NCI-H526 treated with DMSO at 0.1 percent for 48 hours (cell line): ENCODE data around the gene SERTAD1.

Experiments
- DNase-seq: peaks from one replicate; lab custom pipeline; 2025; lab: John Stamatoyannopoulos, UW

SERTAD1 gene

GRCh38 chr19:40400559-40400958, 25.2 kb downstream of the SERTAD1 start:
- DNase-seq: no peak

- DNase-seq: peak; percentile 56
These were observed 27.2 kb downstream of the SERTAD1 start for GRCh38 chr19:40398417-40399131.

- no peak for DNase-seq
These were observed 28.3 kb downstream of the SERTAD1 start for GRCh38 chr19:40397568-40397906.

GRCh38 chr19:40396886-40397567, 28.8 kb downstream of the SERTAD1 start:
- DNase-seq: no peak

- no peak for DNase-seq
These were observed 29.8 kb downstream of the SERTAD1 start for GRCh38 chr19:40395956-40396355.

- DNase-seq: no peak
These were observed 31.0 kb downstream of the SERTAD1 start for GRCh38 chr19:40394816-40395210.

- DNase-seq: no peak
These were observed 31.6 kb downstream of the SERTAD1 start for GRCh38 chr19:40393894-40394815.

GRCh38 chr19:40392894-40393517, 32.8 kb downstream of the SERTAD1 start:
- DNase-seq: no peak

GRCh38 chr19:40392123-40392522, 33.7 kb downstream of the SERTAD1 start:
- DNase-seq: no peak

GRCh38 chr19:40390084-40390742, 35.6 kb downstream of the SERTAD1 start, which contains the start of gene HIPK4:
HIPK4 (minus strand) TSS chr19:40390181; CDS start chr19:40389902, 279 bp downstream.
- DNase-seq: no peak

- no peak for DNase-seq
These were observed 36.2 kb downstream of the SERTAD1 start for GRCh38 chr19:40389404-40390083.

- DNase-seq: no peak
These were observed 37.3 kb downstream of the SERTAD1 start for GRCh38 chr19:40388481-40388880.

GRCh38 chr19:40387155-40387554, 38.6 kb downstream of the SERTAD1 start:
- DNase-seq: no peak

- DNase-seq: no peak
These were observed 42.0 kb downstream of the SERTAD1 start for GRCh38 chr19:40383668-40384248.

- DNase-seq: no peak
These were observed 44.5 kb downstream of the SERTAD1 start for GRCh38 chr19:40381321-40381720.

GRCh38 chr19:40380199-40381037, 45.4 kb downstream of the SERTAD1 start:
- no peak for DNase-seq

GRCh38 chr19:40379446-40380198, 46.2 kb downstream of the SERTAD1 start:
- DNase-seq: no peak

- no peak for DNase-seq
These were observed 47.3 kb downstream of the SERTAD1 start for GRCh38 chr19:40378509-40378908.

GRCh38 chr19:40377876-40378385, 47.9 kb downstream of the SERTAD1 start:
- DNase-seq: no peak
